ENCODE results near the gene SLC8A2. TPM values are rescaled to one million over a fixed set of nuclear protein-coding genes. Genes with fewer than 3 reads are reported as not detected.
A peak's percentile ranks its signal among the peaks of the same experiment; 100 is the strongest.
"Not testable (repeated sequence)": the region's sequence is repeated elsewhere in the genome, so short reads cannot be mapped to it uniquely, and the experiment has no call there.

Gene SLC8A2
- total and polyA plus RNA-seq, 4 donors, result 3.2 to 37.5 (median 23.4) TPM

DNA sequence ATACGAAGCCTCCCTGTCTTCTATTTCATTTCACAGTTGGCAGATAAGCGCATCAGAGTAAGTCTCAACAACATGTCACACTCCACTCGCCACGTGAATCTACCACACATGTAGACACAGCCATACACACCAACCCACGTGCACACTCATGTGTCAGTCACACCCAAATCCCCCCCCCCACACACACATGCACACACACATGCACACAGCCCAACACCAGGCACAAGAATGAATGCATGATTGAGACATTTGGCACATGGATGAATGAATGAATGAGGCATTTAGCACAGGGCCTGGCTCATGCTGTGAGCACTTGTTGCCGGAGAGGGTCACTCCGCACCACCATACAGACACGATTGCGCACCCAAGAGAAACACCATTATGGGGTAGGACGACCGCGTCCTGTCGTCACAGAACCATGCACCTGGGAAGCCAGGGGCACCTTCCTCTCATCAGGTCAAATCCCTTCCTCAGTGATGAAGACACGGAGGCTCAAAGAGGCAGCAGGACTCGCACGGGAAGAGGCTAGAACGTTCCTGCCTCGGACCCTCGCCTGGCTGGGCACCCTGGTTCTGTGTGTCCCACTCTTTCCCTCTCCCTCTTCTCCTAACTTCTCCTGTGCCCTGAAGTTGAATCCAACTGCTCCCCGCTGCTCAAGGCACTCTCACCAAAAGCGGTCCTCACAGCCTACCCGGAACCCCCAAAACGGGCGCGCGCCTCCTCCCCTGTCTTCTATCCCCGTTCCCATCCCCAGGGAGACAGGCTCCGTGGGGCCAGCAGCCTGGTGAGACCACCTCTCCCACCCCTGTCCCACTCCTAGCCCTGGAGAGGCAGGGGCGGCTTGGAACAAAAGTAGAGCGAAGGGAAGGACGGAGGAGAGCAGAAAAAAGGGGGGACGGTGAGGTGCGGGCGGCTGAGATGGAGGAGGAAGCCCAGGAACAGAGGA is 53.7 kb downstream of the SLC8A2 start:
- 4% methylated on average over 30 of the region's 34 CpGs for WGBS (ENCODE audit: insufficient coverage)
- peak in 2 of 6 donors; percentile 41 to 45 for DNase-seq (ENCODE audit: low read depth in 4 of 6, low spot score in 6 of 6)
- Histone ChIP-seq H3K36me3 (ENCODE audit: control insufficient read depth, insufficient read depth, low read length) (peaks cover 40% of the 10 kb centered on the region), H3K4me1 (ENCODE audit: control insufficient read depth, insufficient read depth, low read length) (peaks cover 55% of the 10 kb centered on the region), H3K4me3 (ENCODE audit: low read depth, low read length) (peak overlapping the region; percentile 53), H3K27me3 (ENCODE audit: control insufficient read depth, insufficient read depth, low read length) (peaks cover 26% of the 10 kb centered on the region), H3K9me3 (ENCODE audit: control insufficient read depth, insufficient read depth, low read length) (no peaks in the 10 kb centered on the region), H3K27ac (ENCODE audit: low read depth, low read length) (no peak overlapping the region)

DNA sequence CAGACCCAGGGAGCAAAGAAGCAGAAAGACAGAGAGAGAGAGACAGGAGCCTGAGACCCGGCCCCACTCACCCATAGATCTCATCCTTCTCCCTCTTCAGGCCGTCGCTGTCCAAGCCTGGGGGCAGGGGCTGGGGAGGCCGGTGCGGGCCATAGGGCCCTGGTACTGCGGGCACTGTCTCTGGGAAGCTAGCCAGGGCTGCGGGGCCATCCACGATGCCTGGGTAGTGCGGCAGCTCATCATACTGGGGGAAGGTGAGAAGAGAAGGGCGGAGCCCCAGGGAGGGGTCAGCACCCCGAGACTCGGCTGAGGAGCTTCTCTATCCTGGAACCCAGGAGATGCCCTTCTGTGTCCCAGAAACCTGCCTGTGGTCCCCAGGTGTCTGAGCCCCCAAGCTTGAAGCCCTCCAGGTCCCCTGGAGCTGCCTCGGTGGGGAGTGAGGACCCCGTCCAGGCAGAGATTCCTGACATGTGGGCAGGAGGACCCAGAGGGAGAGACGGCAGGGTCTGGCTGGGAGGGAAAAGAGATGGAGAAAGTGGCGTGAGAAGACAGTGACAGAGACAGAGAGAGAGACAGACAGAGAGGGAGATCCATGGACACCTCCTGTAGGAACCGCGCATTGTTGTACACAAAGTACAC is 54.5 kb downstream of the SLC8A2 start:
- WGBS (ENCODE audit: insufficient coverage), result 20% methylated on average over 13 of the region's 18 CpGs
- H3K36me3 ChIP-seq (ENCODE audit: control insufficient read depth, insufficient read depth, low read length), result peaks cover 47% of the 10 kb centered on the region
- H3K9me3 ChIP-seq (ENCODE audit: control insufficient read depth, insufficient read depth, low read length), result no peaks in the 10 kb centered on the region
- no peak overlapping the region for H3K4me3 ChIP-seq (ENCODE audit: low read depth, low read length)
- H3K27me3 ChIP-seq (ENCODE audit: control insufficient read depth, insufficient read depth, low read length), result peaks cover 20% of the 10 kb centered on the region
- H3K4me1 ChIP-seq (ENCODE audit: control insufficient read depth, insufficient read depth, low read length), result peaks cover 52% of the 10 kb centered on the region
- H3K27ac ChIP-seq (ENCODE audit: low read depth, low read length), result no peak overlapping the region
- DNase-seq (ENCODE audit: low read depth in 4 of 6, low spot score in 6 of 6), result peak in 1 of 6 donors; percentile 18

DNA sequence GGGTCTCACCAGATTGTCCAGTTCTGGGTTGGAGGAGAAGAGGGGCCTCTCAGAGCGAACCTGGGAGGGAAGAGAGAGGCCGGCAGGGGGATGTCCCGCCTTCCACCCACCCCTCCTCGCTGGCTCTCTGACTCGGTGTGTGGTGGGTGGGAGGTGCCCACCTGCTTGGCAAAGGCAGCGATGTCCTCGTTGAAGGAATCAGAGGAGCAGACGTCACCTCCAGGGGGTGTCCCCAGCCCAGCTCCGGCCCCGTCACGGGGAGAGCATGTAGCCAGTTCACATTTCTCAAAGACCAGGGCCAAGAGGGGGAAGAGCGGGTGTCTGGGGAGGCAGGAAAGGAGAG is 55.1 kb downstream of the SLC8A2 start:
- Histone ChIP-seq H3K9me3 (ENCODE audit: control insufficient read depth, insufficient read depth, low read length) (no peaks in the 10 kb centered on the region), H3K36me3 (ENCODE audit: control insufficient read depth, insufficient read depth, low read length) (peaks cover 47% of the 10 kb centered on the region), H3K4me3 (ENCODE audit: low read depth, low read length) (no peak overlapping the region), H3K4me1 (ENCODE audit: control insufficient read depth, insufficient read depth, low read length) (peaks cover 46% of the 10 kb centered on the region), H3K27ac (ENCODE audit: low read depth, low read length) (no peak overlapping the region), H3K27me3 (ENCODE audit: control insufficient read depth, insufficient read depth, low read length) (peaks cover 17% of the 10 kb centered on the region)
- DNase-seq (ENCODE audit: low read depth in 4 of 6, low spot score in 6 of 6), result no peak
- 60% methylated on average over 12 of the region's 12 CpGs for WGBS (ENCODE audit: insufficient coverage)

DNA sequence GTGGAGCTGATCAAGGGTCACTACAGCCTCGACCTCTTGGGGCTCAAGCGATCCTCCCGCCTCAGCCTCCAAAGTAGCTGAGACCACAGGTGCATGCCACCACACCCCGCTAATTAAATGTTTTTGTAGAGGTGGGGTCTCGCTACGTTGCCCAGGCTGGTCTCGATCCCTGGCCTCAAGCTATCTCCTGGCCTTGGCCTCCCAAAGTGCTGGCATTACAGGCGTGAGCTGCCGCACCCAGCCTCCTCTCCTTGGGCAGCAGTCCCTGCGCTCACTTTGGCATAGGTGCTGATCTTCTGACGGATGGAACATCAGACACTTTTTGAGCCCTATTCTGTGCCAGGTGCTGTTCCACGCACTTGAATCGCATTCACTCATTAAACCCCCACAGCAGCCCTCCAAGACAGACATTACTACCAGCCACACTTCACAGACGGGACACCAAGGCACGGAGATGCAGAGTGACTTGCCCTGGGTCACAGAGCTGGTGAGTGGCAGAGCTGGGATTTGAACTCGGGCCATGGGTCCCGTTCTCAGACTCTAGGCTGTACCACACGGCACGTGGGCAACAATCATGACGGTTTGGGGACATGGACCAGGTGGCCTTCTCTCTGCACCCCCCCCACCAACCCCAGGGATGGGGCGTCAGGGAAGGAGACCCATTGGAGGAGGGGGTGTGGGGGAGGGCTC is 55.6 kb downstream of the SLC8A2 start:
- H3K4me1 ChIP-seq (ENCODE audit: control insufficient read depth, insufficient read depth, low read length), result peaks cover 41% of the 10 kb centered on the region
- no peak overlapping the region for H3K27ac ChIP-seq (ENCODE audit: low read depth, low read length)
- no peak overlapping the region for H3K4me3 ChIP-seq (ENCODE audit: low read depth, low read length)
- DNase-seq (ENCODE audit: low read depth in 4 of 6, low spot score in 6 of 6), result no peak
- H3K36me3 ChIP-seq (ENCODE audit: control insufficient read depth, insufficient read depth, low read length), result peaks cover 47% of the 10 kb centered on the region
- no peaks in the 10 kb centered on the region for H3K9me3 ChIP-seq (ENCODE audit: control insufficient read depth, insufficient read depth, low read length)
- H3K27me3 ChIP-seq (ENCODE audit: control insufficient read depth, insufficient read depth, low read length), result peaks cover 12% of the 10 kb centered on the region
- 97% methylated on average over 16 of the region's 21 CpGs for WGBS (ENCODE audit: insufficient coverage)

DNA sequence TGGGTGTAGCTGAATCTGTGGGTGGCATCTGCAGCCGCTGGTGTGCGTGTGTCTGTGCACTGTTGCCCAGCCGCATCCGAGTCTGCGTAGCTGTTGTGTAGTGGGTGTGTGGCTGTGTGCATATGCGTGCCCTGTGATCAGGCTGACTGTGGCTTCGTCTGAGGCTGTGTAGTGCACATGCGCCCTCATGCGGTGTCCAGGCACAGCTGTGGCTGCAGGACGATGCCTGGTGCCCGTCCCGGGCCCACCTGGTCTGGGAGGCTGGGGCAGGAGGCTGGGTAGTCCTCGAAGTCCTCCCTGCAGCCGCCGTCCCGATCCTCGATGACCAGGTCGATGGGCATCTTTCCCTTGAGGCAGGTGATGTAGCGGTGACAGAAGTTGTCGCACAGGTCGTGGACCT is 57.2 kb downstream of the SLC8A2 start:
- Histone ChIP-seq H3K4me3 (ENCODE audit: low read depth, low read length) (no peak overlapping the region), H3K4me1 (ENCODE audit: control insufficient read depth, insufficient read depth, low read length) (peaks cover 25% of the 10 kb centered on the region), H3K27me3 (ENCODE audit: control insufficient read depth, insufficient read depth, low read length) (peaks cover 1% of the 10 kb centered on the region), H3K9me3 (ENCODE audit: control insufficient read depth, insufficient read depth, low read length) (no peaks in the 10 kb centered on the region), H3K27ac (ENCODE audit: low read depth, low read length) (no peak overlapping the region), H3K36me3 (ENCODE audit: control insufficient read depth, insufficient read depth, low read length) (peaks cover 48% of the 10 kb centered on the region)
- 73% methylated on average over 19 of the region's 21 CpGs for WGBS (ENCODE audit: insufficient coverage)
- DNase-seq (ENCODE audit: low read depth in 4 of 6, low spot score in 6 of 6), result peak in 1 of 6 donors; percentile 58

DNA sequence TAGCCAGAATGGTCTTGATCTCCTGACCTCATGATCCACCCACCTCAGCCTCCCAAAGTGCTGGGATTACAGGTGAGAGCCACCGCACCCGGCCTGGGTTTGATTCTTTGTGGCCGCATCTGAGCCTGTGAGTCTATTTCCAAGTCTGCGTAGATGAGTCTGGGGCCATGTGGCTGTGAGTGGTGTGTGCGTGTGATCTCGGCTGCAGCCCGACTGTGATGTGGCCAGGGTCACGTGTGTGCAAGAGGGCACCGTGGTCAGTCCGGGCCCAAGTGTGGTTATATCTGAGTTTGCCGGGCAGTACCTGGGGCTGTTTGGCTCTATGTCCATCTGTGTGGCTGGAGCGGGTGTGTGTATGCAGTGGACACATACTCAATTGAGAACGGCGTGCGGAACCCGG is 57.8 kb downstream of the SLC8A2 start:
- no peaks in the 10 kb centered on the region for H3K27me3 ChIP-seq (ENCODE audit: control insufficient read depth, insufficient read depth, low read length)
- H3K4me1 ChIP-seq (ENCODE audit: control insufficient read depth, insufficient read depth, low read length), result peaks cover 23% of the 10 kb centered on the region
- H3K4me3 ChIP-seq (ENCODE audit: low read depth, low read length), result no peak overlapping the region
- DNase-seq (ENCODE audit: low read depth in 4 of 6, low spot score in 6 of 6), result no peak
- no peak overlapping the region for H3K27ac ChIP-seq (ENCODE audit: low read depth, low read length)
- 94% methylated on average over 15 of the region's 16 CpGs for WGBS (ENCODE audit: insufficient coverage)
- no peaks in the 10 kb centered on the region for H3K9me3 ChIP-seq (ENCODE audit: control insufficient read depth, insufficient read depth, low read length)
- H3K36me3 ChIP-seq (ENCODE audit: control insufficient read depth, insufficient read depth, low read length), result peaks cover 52% of the 10 kb centered on the region

DNA sequence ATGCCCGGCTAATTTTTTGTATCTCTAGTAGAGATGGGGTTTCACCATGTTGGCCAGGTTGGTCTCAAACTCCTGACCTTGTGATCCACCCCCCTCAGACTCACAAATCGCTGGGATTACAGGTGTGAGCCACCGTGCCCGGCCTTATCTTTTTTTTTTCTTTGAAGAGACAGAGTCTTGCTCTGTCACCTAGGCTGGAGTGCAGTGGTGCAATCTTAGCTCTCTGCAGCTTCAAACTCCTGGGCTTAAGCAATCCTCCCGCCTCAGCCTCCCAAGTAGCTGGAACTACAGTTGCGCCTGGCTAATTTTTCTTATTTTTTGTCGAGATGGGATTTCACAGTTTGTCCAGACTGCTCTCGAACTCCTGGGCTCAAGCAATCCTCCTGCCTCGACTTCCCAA is 60.0 kb downstream of the SLC8A2 start:
- not testable (repeated sequence) for H3K9me3 ChIP-seq (ENCODE audit: control insufficient read depth, insufficient read depth, low read length); H3K4me1 ChIP-seq (ENCODE audit: control insufficient read depth, insufficient read depth, low read length); H3K4me3 ChIP-seq (ENCODE audit: low read depth, low read length); DNase-seq (ENCODE audit: low read depth in 4 of 6, low spot score in 6 of 6); H3K27me3 ChIP-seq (ENCODE audit: control insufficient read depth, insufficient read depth, low read length); H3K27ac ChIP-seq (ENCODE audit: low read depth, low read length)
- peaks cover 65% of the 10 kb centered on the region for H3K36me3 ChIP-seq (ENCODE audit: control insufficient read depth, insufficient read depth, low read length)
- 81% methylated on average over 8 of the region's 9 CpGs for WGBS (ENCODE audit: insufficient coverage)

DNA sequence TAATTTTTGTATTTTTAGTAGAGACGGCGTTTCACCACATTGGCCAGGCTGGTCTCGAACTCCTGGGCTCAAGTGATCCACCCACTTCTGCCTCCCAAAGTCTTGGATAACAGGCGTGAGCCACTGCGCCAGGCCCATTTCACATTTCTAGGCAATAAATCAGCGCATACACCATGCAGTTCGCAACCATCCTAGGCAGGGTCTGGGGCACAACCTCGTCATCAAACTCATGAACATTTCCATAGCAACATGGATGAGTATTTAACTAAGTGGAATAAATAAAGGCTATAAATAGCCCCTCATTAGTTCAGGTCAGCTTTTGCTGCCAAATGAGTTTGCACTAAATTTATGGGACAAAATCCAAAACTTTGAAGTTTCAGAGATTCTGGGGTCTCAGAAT is 60.6 kb downstream of the SLC8A2 start:
- WGBS (ENCODE audit: insufficient coverage), result 82% methylated on average over 6 of the region's 8 CpGs
- Histone ChIP-seq H3K4me1 (ENCODE audit: control insufficient read depth, insufficient read depth, low read length) (no peaks in the 10 kb centered on the region), H3K27me3 (ENCODE audit: control insufficient read depth, insufficient read depth, low read length) (no peaks in the 10 kb centered on the region)

DNA sequence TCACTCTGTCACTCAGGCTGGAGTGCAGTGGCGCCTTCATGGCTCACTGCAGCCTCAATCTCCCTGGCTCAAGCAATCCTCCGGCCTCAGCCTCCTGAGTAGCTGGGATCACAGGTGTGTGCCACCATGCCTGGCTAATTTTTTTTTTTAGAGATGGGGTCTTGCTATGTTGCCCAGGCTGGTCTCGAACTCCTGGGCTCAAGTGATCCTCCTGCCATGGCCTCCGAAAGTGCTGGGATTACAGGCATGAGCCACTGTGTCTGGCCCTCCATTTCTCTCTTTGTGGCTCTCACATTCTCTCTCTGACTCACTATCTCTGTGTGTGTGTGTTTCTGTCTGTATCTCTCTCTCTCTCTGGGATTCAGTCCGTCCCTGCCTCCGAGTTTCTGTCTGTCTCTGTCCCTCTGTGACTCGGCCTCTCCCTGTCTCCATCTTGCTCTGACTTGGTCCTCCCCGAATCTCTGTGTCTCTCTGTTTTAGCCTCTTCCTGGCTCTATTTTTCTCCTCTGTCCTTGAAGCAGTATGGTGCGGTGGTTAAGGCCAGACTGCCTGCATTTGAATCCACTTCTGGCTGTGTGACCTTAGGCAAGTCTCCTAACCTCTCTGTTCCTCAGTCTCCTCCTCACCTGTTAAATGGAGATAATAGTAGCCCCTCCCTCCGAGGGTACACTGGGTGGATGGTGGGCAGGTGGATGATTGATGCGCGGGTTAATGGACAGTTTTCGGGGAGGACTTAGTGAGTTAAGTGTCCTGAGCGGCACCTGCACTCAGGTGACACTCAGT is 63.3 kb downstream of the SLC8A2 start:
- Histone ChIP-seq H3K4me1 (ENCODE audit: control insufficient read depth, insufficient read depth, low read length) (no peaks in the 10 kb centered on the region), H3K27me3 (ENCODE audit: control insufficient read depth, insufficient read depth, low read length) (no peaks in the 10 kb centered on the region), H3K4me3 (ENCODE audit: low read depth, low read length) (no peak overlapping the region), H3K27ac (ENCODE audit: low read depth, low read length) (no peak overlapping the region), H3K9me3 (ENCODE audit: control insufficient read depth, insufficient read depth, low read length) (no peaks in the 10 kb centered on the region), H3K36me3 (ENCODE audit: control insufficient read depth, insufficient read depth, low read length) (peaks cover 60% of the 10 kb centered on the region)
- WGBS (ENCODE audit: insufficient coverage), result 90% methylated on average over 9 of the region's 14 CpGs
- DNase-seq (ENCODE audit: low read depth in 4 of 6, low spot score in 6 of 6), result no peak

More for the DNA sequence above, 60.6 kb downstream of the SLC8A2 start:
- H3K4me3 ChIP-seq (ENCODE audit: low read depth, low read length), result no peak overlapping the region
- H3K27ac ChIP-seq (ENCODE audit: low read depth, low read length), result no peak overlapping the region
- no peak for DNase-seq (ENCODE audit: low read depth in 4 of 6, low spot score in 6 of 6)
- no peaks in the 10 kb centered on the region for H3K9me3 ChIP-seq (ENCODE audit: control insufficient read depth, insufficient read depth, low read length)
- H3K36me3 ChIP-seq (ENCODE audit: control insufficient read depth, insufficient read depth, low read length), result peaks cover 63% of the 10 kb centered on the region
